Measurements from ENCODE around the gene GNAZ. TPM values are rescaled to one million over a fixed set of nuclear protein-coding genes. Genes with fewer than 3 reads are reported as not detected.

Gene GNAZ
- polyA plus RNA-seq, 1 experiment = 12.6 TPM

GRCh38 chr22:23029521-23030228 lies 40.6 kb upstream of the GNAZ start:
- TF ChIP-seq CTCF (IDR thresholded peaks at IDR 0.05; ENCODE audit: insufficient read depth, low read depth, low read length) = no peak
- ChIA-PET CTCF (no interaction called here), POLR2A (no interaction called here)
- no peak overlapping the region for H3K4me3 ChIP-seq (ENCODE audit: low read depth, low read length)
- no peak for DNase-seq (ENCODE audit: low read depth)
- no peaks in the 10 kb centered on the region for H3K27me3 ChIP-seq (ENCODE audit: control insufficient read depth, insufficient read depth, low read length)
- H3K36me3 ChIP-seq (ENCODE audit: control insufficient read depth, insufficient read depth, low read length) = no peaks in the 10 kb centered on the region

- Histone ChIP-seq H3K4me3 (ENCODE audit: low read depth, low read length) (no peak overlapping the region), H3K36me3 (ENCODE audit: control insufficient read depth, insufficient read depth, low read length) (no peaks in the 10 kb centered on the region)
- CTCF ChIA-PET = interaction anchor here (1.4 kb wide), 1 partner anchor 71 kb away, joined by 4 read pairs; no protein-coding TSS in a partner anchor
Measured at GRCh38 chr22:23031381-23031780, 38.9 kb upstream of the GNAZ start.

GRCh38 chr22:23031786-23032185 lies 38.5 kb upstream of the GNAZ start:
- H3K36me3 ChIP-seq (ENCODE audit: control insufficient read depth, insufficient read depth, low read length) = no peaks in the 10 kb centered on the region
- no peaks in the 10 kb centered on the region for H3K27me3 ChIP-seq (ENCODE audit: control insufficient read depth, insufficient read depth, low read length)
- ChIA-PET POLR2A (no interaction called here), CTCF (interaction anchor here (1.4 kb wide), 1 partner anchor 72 kb away, joined by 4 read pairs; no protein-coding TSS in a partner anchor)
- DNase-seq (ENCODE audit: low read depth) = no peak
- no peak overlapping the region for H3K4me3 ChIP-seq (ENCODE audit: low read depth, low read length)
- no peak for TF ChIP-seq CTCF (IDR thresholded peaks at IDR 0.05; ENCODE audit: insufficient read depth, low read depth, low read length)

More at GRCh38 chr22:23031381-23031780, 38.9 kb upstream of the GNAZ start:
- POLR2A ChIA-PET = no interaction called here
- no peak for DNase-seq (ENCODE audit: low read depth)
- no peaks in the 10 kb centered on the region for H3K27me3 ChIP-seq (ENCODE audit: control insufficient read depth, insufficient read depth, low read length)
- TF ChIP-seq CTCF (IDR thresholded peaks at IDR 0.05; ENCODE audit: insufficient read depth, low read depth, low read length) = no peak

- Histone ChIP-seq H3K4me3 (ENCODE audit: low read depth, low read length) (no peak overlapping the region), H3K27me3 (ENCODE audit: control insufficient read depth, insufficient read depth, low read length) (no peaks in the 10 kb centered on the region), H3K36me3 (ENCODE audit: control insufficient read depth, insufficient read depth, low read length) (no peaks in the 10 kb centered on the region)
- ChIA-PET CTCF (interaction anchor here (0.8 to 1.4 kb wide), 2 partner anchors 73 to 77 kb away, joined by 3 to 4 read pairs; no protein-coding TSS in a partner anchor), POLR2A (no interaction called here)
- TF ChIP-seq CTCF (IDR thresholded peaks at IDR 0.05; ENCODE audit: insufficient read depth, low read depth, low read length) = no peak
- no peak for DNase-seq (ENCODE audit: low read depth)
Measured at GRCh38 chr22:23032658-23033057, 37.7 kb upstream of the GNAZ start.

GRCh38 chr22:23033116-23033905 lies 37.0 kb upstream of the GNAZ start:
- H3K36me3 ChIP-seq (ENCODE audit: control insufficient read depth, insufficient read depth, low read length) = no peaks in the 10 kb centered on the region
- CTCF ChIA-PET = interaction anchor here (0.8 to 1.4 kb wide), 2 partner anchors 73 to 78 kb away, joined by 3 to 4 read pairs; no protein-coding TSS in a partner anchor
- no peak for DNase-seq (ENCODE audit: low read depth)
- POLR2A ChIA-PET = no interaction called here
- no peak for TF ChIP-seq CTCF (IDR thresholded peaks at IDR 0.05; ENCODE audit: insufficient read depth, low read depth, low read length)
- H3K27me3 ChIP-seq (ENCODE audit: control insufficient read depth, insufficient read depth, low read length) = no peaks in the 10 kb centered on the region
- no peak overlapping the region for H3K4me3 ChIP-seq (ENCODE audit: low read depth, low read length)
